OCI-LY3 (cell line): ENCODE results near the gene RILPL1.
"Not testable (repeated sequence)": the region's sequence is repeated elsewhere in the genome, so short reads cannot be mapped to it uniquely, and the experiment has no call there.

Source experiments
- H2AFZ ChIP-seq: fragments of 200-600, 300-600 bp; shearing (Covaris generic); 2 replicates; pipeline ENCODE4 v1.6.0; 2014; ENCODE audit warnings: antibody characterized with exemption, low read depth, low read length
- H3K27ac ChIP-seq: fragments of 200-600, 300-600 bp; sonication (generic); 2 replicates; pipeline ENCODE4 v1.5.1; 2014; ENCODE audit warnings: mild to moderate bottlenecking, low read length, moderate library complexity, mixed read lengths
- H3K27me3 ChIP-seq: fragments of 200-600, 300-600 bp; sonication (generic); 2 replicates; pipeline ENCODE4 v1.6.1; 2014; ENCODE audit warnings: low read depth, low read length, mixed read lengths
- H3K36me3 ChIP-seq: fragments of 200-600, 300-600 bp; sonication (generic); replicated peaks from 2 replicates; pipeline ENCODE3; 2014; ENCODE audit warnings: low read depth, low read length, mixed read lengths
- H3K4me1 ChIP-seq: fragments of 300-600, 200-600 bp; sonication (generic); 2 replicates; pipeline ENCODE4 v1.6.1; 2014; ENCODE audit warnings: low read length, mixed read lengths
- H3K4me2 ChIP-seq: fragments of 200-600, 300-600 bp; sonication (generic); 2 replicates; pipeline ENCODE4 v1.6.1; 2014; ENCODE audit warnings: low read length, mixed read lengths
- H3K4me3 ChIP-seq: fragments of 300-600, 200-600 bp; sonication (generic); 2 replicates; pipeline ENCODE4 v1.5.1; 2014; ENCODE audit warnings: antibody characterized with exemption, mild to moderate bottlenecking, low read length, moderate library complexity
- H3K79me2 ChIP-seq: fragments of 300-600, 200-600 bp; shearing (Covaris generic); 2 replicates; pipeline ENCODE4 v1.6.1; 2014; ENCODE audit warnings: mild to moderate bottlenecking, low read length, mixed read lengths
- H3K9ac ChIP-seq: fragments of 300-600, 200-600 bp; shearing (Covaris generic); 2 replicates; pipeline ENCODE4 v1.6.0; 2014; ENCODE audit warnings: mild to moderate bottlenecking, low read length, moderate library complexity
- H3K9me3 ChIP-seq: fragments of 200-600, 300-600 bp; shearing (Covaris generic); 2 replicates; pipeline ENCODE4 v1.6.1; 2014; ENCODE audit warnings: low read length, mixed read lengths; ENCODE audit not compliant: insufficient read depth
- H4K20me1 ChIP-seq: fragments of 200-600, 300-600 bp; sonication (generic); 2 replicates; pipeline ENCODE4 v1.6.1; 2016; ENCODE audit warnings: low read length, mixed read lengths; ENCODE audit not compliant: insufficient read depth
- CTCF ChIP-seq: fragments of 200-600, 300-600 bp; sonication (generic); IDR thresholded peaks from 2 replicates; pipeline ENCODE4 v1.5.1; 2014; ENCODE audit warnings: antibody characterized with exemption, low read length, low read depth
- EZH2phosphoT487 ChIP-seq: fragments of 200-600 bp; shearing (Covaris generic); IDR thresholded peaks from 2 replicates; pipeline ENCODE4 v1.6.1; 2018; ENCODE audit warnings: antibody characterized with exemption, mixed run types, low read depth

Gene RILPL1

GRCh38 chr12:123436017-123436964 lies 97.2 kb downstream of the RILPL1 start, which contains the start of gene RILPL2:
RILPL2 (minus strand) TSS chr12:123436684; CDS start chr12:123436420, 264 bp downstream.
- H3K9ac ChIP-seq: peak within 1 kb of the TSS; percentile 90
- H2AFZ ChIP-seq: peak within 1 kb of the TSS; percentile 34

GRCh38 chr12:123435636-123436016 lies 97.9 kb downstream of the RILPL1 start:
- Histone ChIP-seq H4K20me1 (no peaks in the 10 kb centered on the region), H3K9ac (peak overlapping the region; percentile 90), H3K4me2 (peak overlapping the region; percentile 69), H3K27me3 (no peaks in the 10 kb centered on the region), H3K4me1 (peaks cover 48% of the 10 kb centered on the region), H3K36me3 (peaks cover 18% of the 10 kb centered on the region), H3K4me3 (peak overlapping the region; percentile 95), H2AFZ (no peak overlapping the region), H3K27ac (peak overlapping the region; percentile 70), H3K79me2 (peaks cover 55% of the 10 kb centered on the region), H3K9me3 (no peaks in the 10 kb centered on the region)
- TF ChIP-seq CTCF (no peak), EZH2phosphoT487 (no peak)

More at GRCh38 chr12:123436017-123436964, 97.2 kb downstream of the RILPL1 start, which contains the start of gene RILPL2:
- TF ChIP-seq EZH2phosphoT487 (no peak), CTCF (peak; percentile 15; the same call in 1 of the 2 replicates)
- H3K9me3 ChIP-seq: no peaks in the 10 kb centered on the region
- peak within 1 kb of the TSS; percentile 70 for H3K27ac ChIP-seq
- H3K27me3 ChIP-seq: no peaks in the 10 kb centered on the region
- H4K20me1 ChIP-seq: no peaks in the 10 kb centered on the region
- peak within 1 kb of the TSS; percentile 69 for H3K4me2 ChIP-seq
- H3K36me3 ChIP-seq: peaks cover 14% of the 10 kb centered on the region
- H3K4me1 ChIP-seq: peaks cover 49% of the 10 kb centered on the region
- H3K79me2 ChIP-seq: peaks cover 48% of the 10 kb centered on the region
- peak within 1 kb of the TSS; percentile 95 for H3K4me3 ChIP-seq

- Histone ChIP-seq H3K27me3 (no peaks in the 10 kb centered on the region), H2AFZ (no peak overlapping the region), H4K20me1 (no peaks in the 10 kb centered on the region), H3K9me3 (peaks cover 3% of the 10 kb centered on the region; the same call in 1 of the 2 replicates), H3K36me3 (peaks cover 33% of the 10 kb centered on the region), H3K27ac (peak overlapping the region; percentile 73), H3K79me2 (peaks cover 64% of the 10 kb centered on the region), H3K4me1 (peaks cover 48% of the 10 kb centered on the region), H3K4me3 (peak overlapping the region; percentile 66; the same call in 1 of the 2 replicates), H3K9ac (no peak overlapping the region), H3K4me2 (peak overlapping the region; percentile 77)
- no peak for TF ChIP-seq CTCF
- TF ChIP-seq EZH2phosphoT487: no peak
These were observed 99.9 kb downstream of the RILPL1 start for GRCh38 chr12:123433615-123434014.

DNA sequence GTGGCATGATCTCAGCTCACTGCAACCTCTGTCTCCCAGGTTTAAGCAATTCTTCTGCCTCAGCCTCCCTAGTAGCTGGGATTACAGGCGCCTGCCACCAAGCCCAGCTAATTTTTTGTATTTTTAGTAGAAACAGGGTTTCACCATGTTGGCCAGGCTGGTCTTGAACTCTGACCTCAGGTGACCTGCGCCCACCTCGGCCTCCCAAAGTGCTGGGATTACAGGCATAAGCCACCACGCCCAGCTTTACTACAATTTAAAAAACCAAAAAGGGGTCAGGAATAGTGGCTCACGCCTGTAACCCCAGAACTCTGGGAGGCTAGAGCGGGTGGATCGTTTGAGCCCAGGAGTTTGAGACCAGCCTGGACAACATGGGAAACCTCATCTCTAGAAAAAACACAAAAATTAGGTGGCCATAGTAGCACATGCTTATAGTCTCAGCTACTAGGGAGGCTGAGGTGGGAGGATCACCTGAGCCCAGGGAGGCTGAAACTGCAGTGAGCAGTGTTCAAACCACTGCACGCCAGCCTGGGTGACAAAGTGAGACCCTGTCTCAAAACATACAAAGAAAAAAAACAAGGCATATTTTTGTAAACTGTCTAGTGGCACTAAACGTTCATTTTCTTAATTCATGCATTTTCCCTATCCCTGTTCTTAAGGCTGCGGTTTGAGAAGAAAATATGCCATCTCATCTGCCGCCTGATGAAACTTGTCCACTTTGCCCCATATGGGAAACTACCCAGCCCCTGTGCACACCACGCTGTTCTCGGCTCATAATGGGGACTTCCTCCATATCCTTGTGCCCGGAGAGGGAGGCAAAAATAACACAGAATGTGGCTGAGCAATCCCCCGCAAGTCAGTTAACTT lies 101.3 kb downstream of the RILPL1 start:
- peaks cover 63% of the 10 kb centered on the region for H3K4me1 ChIP-seq
- peak overlapping the region; percentile 73 for H3K27ac ChIP-seq
- H3K4me2 ChIP-seq: peak overlapping the region; percentile 77
- not testable (repeated sequence) for H3K9me3 ChIP-seq, H4K20me1 ChIP-seq, H2AFZ ChIP-seq, H3K27me3 ChIP-seq
- H3K4me3 ChIP-seq: peak overlapping the region; percentile 66
- peaks cover 67% of the 10 kb centered on the region for H3K79me2 ChIP-seq
- H3K9ac ChIP-seq: peak overlapping the region; percentile 42
- peaks cover 40% of the 10 kb centered on the region for H3K36me3 ChIP-seq

DNA sequence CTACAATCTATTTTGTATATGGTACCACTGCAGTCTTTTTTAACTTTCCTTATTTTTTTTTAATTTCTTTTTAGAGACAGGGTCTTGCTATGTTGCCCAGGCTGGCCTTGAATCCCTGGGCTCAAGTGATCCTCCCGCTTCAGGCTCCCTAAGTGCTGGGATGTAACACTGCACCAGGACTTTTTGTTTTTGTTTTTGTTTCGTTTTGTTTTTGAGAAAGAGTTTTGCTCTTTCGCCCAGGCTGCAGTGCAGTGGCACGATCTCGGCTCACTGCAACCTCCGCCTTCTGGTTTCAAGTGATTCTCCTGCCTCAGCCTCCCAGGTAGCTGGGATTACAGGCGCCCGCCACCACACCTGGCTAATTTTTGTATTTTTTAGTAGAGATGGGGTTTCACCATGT lies 104.4 kb downstream of the RILPL1 start:
- Histone ChIP-seq H3K27ac (peak overlapping the region; percentile 99), H3K4me1 (peaks cover 60% of the 10 kb centered on the region)
- not testable (repeated sequence) for H4K20me1 ChIP-seq

More for the DNA sequence above, 104.4 kb downstream of the RILPL1 start:
- not testable (repeated sequence) for H3K27me3 ChIP-seq, H3K9ac ChIP-seq, H3K4me3 ChIP-seq, H2AFZ ChIP-seq, H3K9me3 ChIP-seq, H3K4me2 ChIP-seq
- H3K36me3 ChIP-seq: peaks cover 39% of the 10 kb centered on the region
- H3K79me2 ChIP-seq: peaks cover 53% of the 10 kb centered on the region
